GM18507 (cell line): ENCODE data around the gene SMPDL3B.
"Not testable (repeated sequence)": the region's sequence is repeated elsewhere in the genome, so short reads cannot be mapped to it uniquely, and the experiment has no call there.

Experiments used
- DNase-seq: peaks from one replicate; pipeline ENCODE4 v3.0.0; 2011; ENCODE audit warnings: low read depth; ENCODE audit not compliant: insufficient read length; ENCODE audit errors: extremely low spot score
- FAIRE-seq: peaks from 2 replicates; lab custom pipeline; 2011; peaks lifted over from hg19 to GRCh38; lab: Jason Lieb, UNC

The SMPDL3B gene

DNA sequence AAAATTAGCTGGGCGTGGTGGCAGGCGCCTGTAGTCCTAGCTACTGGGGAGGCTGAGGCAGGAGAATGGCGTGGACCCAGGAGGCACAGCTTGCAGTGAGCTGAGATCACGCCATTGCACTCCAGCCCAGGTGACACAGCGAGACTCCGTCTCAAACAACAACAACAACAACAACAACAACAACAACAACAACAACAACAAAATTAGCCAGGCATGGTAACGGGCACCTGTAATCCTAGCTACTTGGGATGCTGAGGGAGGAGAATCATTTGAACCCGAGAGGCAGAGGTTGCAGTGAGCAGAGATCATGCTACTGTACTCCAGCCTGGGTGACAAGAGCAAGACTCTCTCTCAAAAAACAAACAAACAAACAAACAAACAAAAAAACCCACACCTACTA, 68.3 kb downstream of the SMPDL3B start:
- not testable (repeated sequence) for DNase-seq, FAIRE-seq
